Suprapubic skin (tissue), 3 donors: ENCODE results near the gene DDX43.
A peak's percentile ranks its signal among the peaks of the same experiment; 100 is the strongest.

ENCODE experiments used
- EP300 ChIP-seq: sonication (generic); formaldehyde crosslinking; IDR thresholded peaks from one replicate; pipeline ENCODE4 v1.6.1; 2017; ENCODE audit warnings: antibody characterized with exemption
- POLR2A ChIP-seq, 2 donors: fragments of 450-650 bp; IDR thresholded peaks; one replicate each; pipeline ENCODE4 v1.6.1; 2017; ENCODE audit warnings: antibody characterized with exemption in 2 of 2, mild to moderate bottlenecking in 2 of 2, moderate library complexity in 2 of 2
- TF ChIP-seq, protein P1 (sequence below), 2 donors: fragments of 200-600 bp in 1 of 2; fragments of 450-650 bp in 1 of 2; sonication (generic) in 1 of 2; IDR thresholded peaks; one replicate each; pipeline ENCODE4 v1.5.1; 2016 to 2019; ENCODE audit warnings: antibody characterized with exemption in 2 of 2, mild to moderate bottlenecking in 1 of 2, moderate library complexity in 1 of 2

DNA sequence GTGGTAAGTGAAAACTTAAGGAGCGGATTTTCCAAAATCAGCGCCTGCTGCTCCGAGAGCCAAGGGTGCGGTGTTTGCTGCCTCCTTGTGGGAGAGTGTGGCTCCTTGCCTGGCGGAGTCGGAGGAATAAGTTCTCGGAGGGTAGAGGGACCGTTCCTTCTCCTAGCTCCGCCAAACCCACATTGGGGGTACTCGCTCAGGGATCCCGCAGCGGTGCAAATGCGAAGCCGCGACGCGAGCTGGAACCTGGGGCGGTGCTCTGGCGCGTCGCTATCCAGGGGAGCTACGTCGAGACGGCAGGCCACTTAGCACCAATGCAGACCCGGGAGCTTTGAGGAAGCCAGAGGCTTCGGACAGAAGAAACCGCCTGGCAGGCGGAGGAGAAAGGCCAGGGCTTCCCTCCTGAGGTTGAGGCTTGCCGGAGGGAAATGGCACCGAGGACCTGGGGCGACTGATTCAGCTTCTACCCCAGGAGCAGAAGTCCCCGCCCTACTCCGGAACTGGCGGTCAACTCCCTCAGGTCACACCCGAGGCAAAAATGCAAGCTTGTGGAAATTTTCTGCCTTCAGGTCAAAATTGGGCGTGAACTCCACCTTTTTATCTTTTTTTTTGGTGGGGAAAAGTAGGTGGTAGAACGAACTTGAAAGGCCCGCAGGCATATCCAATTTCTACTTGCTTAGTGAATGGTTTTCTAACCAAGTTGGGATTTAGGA, 5.7 kb upstream of the DDX43 start:
- no peak for TF ChIP-seq POLR2A (IDR thresholded peaks at IDR 0.05)
- TF ChIP-seq, protein P1, sequence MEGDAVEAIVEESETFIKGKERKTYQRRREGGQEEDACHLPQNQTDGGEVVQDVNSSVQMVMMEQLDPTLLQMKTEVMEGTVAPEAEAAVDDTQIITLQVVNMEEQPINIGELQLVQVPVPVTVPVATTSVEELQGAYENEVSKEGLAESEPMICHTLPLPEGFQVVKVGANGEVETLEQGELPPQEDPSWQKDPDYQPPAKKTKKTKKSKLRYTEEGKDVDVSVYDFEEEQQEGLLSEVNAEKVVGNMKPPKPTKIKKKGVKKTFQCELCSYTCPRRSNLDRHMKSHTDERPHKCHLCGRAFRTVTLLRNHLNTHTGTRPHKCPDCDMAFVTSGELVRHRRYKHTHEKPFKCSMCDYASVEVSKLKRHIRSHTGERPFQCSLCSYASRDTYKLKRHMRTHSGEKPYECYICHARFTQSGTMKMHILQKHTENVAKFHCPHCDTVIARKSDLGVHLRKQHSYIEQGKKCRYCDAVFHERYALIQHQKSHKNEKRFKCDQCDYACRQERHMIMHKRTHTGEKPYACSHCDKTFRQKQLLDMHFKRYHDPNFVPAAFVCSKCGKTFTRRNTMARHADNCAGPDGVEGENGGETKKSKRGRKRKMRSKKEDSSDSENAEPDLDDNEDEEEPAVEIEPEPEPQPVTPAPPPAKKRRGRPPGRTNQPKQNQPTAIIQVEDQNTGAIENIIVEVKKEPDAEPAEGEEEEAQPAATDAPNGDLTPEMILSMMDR (IDR thresholded peaks at IDR 0.05): peak in 1 of 2 donors; percentile 51
- TF ChIP-seq EP300: no peak
